ENCODE results near the gene RETN.

RETN gene

GRCh38 chr19:7645656-7646425 is 23.0 kb upstream of the RETN start:
- no peaks in the 10 kb centered on the region for H3K36me3 Mint-ChIP-seq (ENCODE audit: low read depth)
- H3K27me3 Mint-ChIP-seq (ENCODE audit: low read depth), result peaks cover 4% of the 10 kb centered on the region
- no peak for TF ChIP-seq CTCF (IDR thresholded peaks at IDR 0.05; ENCODE audit: unreplicated experiment in 3 of 3)
- no peak overlapping the region for H3K27ac Mint-ChIP-seq
- no peaks in the 10 kb centered on the region for H3K9me3 Mint-ChIP-seq
- no peak overlapping the region for H3K4me3 Mint-ChIP-seq
- no peaks in the 10 kb centered on the region for H3K4me1 Mint-ChIP-seq

GRCh38 chr19:7646426-7646700 is 22.5 kb upstream of the RETN start:
- Mint-ChIP-seq H3K36me3 (ENCODE audit: low read depth) (no peaks in the 10 kb centered on the region), H3K27ac (no peak overlapping the region), H3K4me1 (no peaks in the 10 kb centered on the region), H3K4me3 (no peak overlapping the region), H3K27me3 (ENCODE audit: low read depth) (peaks cover 4% of the 10 kb centered on the region), H3K9me3 (no peaks in the 10 kb centered on the region)
- no peak for TF ChIP-seq CTCF (IDR thresholded peaks at IDR 0.05; ENCODE audit: unreplicated experiment in 3 of 3)

- H3K4me3 Mint-ChIP-seq, result no peak overlapping the region
- peaks cover 8% of the 10 kb centered on the region for H3K27me3 Mint-ChIP-seq (ENCODE audit: low read depth)
- no peaks in the 10 kb centered on the region for H3K9me3 Mint-ChIP-seq
- H3K4me1 Mint-ChIP-seq, result peaks cover 3% of the 10 kb centered on the region
- no peak overlapping the region for H3K27ac Mint-ChIP-seq
- no peaks in the 10 kb centered on the region for H3K36me3 Mint-ChIP-seq (ENCODE audit: low read depth)
- no peak for TF ChIP-seq CTCF (IDR thresholded peaks at IDR 0.05; ENCODE audit: unreplicated experiment in 3 of 3)
These were observed 21.7 kb upstream of the RETN start for GRCh38 chr19:7647156-7647555.

GRCh38 chr19:7648265-7649014 is 20.4 kb upstream of the RETN start:
- H3K27ac Mint-ChIP-seq, result no peak overlapping the region
- TF ChIP-seq CTCF (IDR thresholded peaks at IDR 0.05; ENCODE audit: unreplicated experiment in 3 of 3), result no peak

GRCh38 chr19:7650148-7650547 is 18.7 kb upstream of the RETN start:
- no peak for TF ChIP-seq CTCF (IDR thresholded peaks at IDR 0.05; ENCODE audit: unreplicated experiment in 3 of 3)

More at GRCh38 chr19:7648265-7649014, 20.4 kb upstream of the RETN start:
- Mint-ChIP-seq H3K36me3 (ENCODE audit: low read depth) (no peaks in the 10 kb centered on the region), H3K27me3 (ENCODE audit: low read depth) (peaks cover 17% of the 10 kb centered on the region), H3K9me3 (no peaks in the 10 kb centered on the region), H3K4me1 (peaks cover 10% of the 10 kb centered on the region), H3K4me3 (no peak overlapping the region)

More at GRCh38 chr19:7650148-7650547, 18.7 kb upstream of the RETN start:
- Mint-ChIP-seq H3K4me1 (peaks cover 10% of the 10 kb centered on the region), H3K36me3 (ENCODE audit: low read depth) (no peaks in the 10 kb centered on the region), H3K27ac (no peak overlapping the region), H3K27me3 (ENCODE audit: low read depth) (peaks cover 17% of the 10 kb centered on the region), H3K4me3 (no peak overlapping the region), H3K9me3 (no peaks in the 10 kb centered on the region)

Measured in nephron (organoid).